KBM-7 (cell line): Measurements from ENCODE around the gene PHF19.

ENCODE experiments used
- DNase-seq: peaks from one replicate; pipeline ENCODE4 v3.0.0-alpha.2; 2015
- in situ Hi-C: fragments of 300-500 bp; cut with MboI; formaldehyde crosslinking; loops from 2 replicates; pipeline ENCODE4 v1.14.3; 2020; ENCODE audit warnings: low sequenced_read_pairs, low pct_unique_long_range_greater_than_20kb, mixed read lengths

PHF19 gene

DNA sequence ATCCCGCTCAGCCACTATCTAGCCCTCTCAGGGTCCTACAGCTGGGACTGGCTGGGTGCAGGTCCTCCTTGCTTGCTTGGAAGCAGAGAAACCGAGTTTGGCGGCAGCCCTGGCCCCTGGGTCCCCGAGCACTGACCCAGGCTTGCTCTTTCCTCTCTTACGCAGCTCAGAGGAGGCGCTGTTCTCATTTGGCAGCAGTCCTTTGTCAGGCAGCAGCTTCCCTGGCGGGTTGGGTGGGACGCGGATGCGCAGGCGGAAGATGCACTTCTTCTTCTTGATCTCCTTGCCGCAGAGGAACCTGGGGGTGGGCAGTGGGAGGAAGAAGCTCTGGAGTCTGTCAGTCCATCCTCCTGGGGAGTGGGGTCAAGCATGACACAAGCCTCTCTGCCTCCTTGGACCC is 14.5 kb downstream of the PHF19 start:
- no peak for DNase-seq
- in situ Hi-C loops: no loop called here

DNA sequence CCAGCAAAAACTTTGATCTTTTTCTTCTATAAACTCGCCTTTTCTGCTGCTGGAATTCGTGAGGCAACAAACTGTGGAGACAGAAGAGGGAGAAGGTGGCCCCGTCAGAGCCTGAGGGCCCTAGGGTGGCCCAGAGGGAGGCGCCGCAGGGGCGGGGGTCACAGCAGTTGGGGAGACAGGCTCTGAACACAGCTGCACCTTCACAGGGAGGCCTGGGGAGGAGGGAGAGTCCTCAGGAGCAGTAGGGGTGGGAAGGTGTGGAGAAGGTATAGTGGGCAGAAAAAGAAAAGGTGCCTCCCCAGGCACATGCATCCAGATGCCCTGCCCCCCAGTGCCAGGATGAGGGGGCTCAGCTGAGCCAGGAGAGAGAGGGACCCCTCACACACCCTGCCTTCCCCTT is 15.1 kb downstream of the PHF19 start:
- DNase-seq: no peak
- in situ Hi-C loops: no loop called here

DNA sequence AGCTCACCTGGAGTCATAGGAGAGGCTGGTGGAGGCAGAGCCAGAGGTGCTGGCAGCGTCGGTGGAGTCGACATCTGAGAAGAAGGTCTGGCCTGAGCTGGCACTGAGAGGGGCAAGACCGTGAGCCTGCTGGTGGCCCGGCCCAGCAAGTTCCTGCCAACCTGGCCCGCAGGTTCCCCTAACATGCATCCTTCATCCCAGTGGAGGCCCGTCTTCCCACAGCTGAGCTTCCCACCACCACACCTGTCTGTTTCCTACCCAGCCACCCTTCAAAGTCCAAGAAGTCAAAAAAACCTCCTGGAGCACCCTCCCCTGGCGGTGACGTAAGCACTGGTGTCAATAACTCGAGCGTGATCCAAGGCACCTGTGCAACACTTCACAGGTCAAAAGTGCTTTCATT is 16.9 kb downstream of the PHF19 start:
- in situ Hi-C loops: no loop called here
- no peak for DNase-seq

DNA sequence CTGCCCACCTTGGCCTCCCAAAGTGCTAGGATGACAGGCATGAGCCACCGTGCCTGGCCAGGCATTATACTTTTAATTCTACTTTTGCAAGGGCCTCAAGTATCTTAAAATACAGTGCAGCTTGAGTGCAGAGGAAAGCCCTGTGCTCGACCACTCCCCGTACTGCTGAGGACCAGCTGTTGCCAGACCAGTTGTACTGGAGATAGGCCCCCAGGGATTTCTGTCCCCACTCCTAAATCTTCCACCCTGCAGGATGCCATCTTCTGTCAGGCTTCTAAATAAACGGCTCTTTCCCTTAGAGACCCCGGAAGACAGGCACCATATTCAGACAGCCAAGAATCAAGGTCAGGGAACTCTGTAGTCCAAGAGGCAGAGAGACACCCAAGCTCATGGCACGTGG is 17.6 kb downstream of the PHF19 start:
- no peak for DNase-seq
- in situ Hi-C loops: loop anchor here (10.0 kb wide), 1 partner anchor 65 kb away; the partner anchor contains the start of gene FBXW2

DNA sequence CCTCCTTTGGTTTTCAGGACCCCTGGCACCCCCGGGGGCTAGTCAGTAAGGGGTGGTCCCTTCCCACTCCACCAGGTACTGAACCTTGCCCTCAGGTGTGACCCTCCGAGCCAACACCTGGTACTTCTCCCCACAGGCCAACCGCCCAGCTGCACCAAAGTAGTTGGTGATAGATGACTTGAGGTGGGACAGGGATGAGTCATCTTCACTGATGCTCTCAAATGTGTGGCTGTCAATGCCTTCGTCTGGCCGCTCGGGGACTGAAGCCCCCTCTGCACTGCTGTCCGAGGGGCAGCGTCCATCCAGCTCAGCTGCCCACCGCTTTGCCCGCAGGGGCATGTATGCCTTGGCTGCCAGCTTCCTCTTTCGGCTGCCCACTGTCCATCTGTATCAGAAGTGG is 19.1 kb downstream of the PHF19 start:
- no peak for DNase-seq
- in situ Hi-C loops: loop anchor here (10.0 kb wide), 1 partner anchor 63 kb away; the partner anchor contains the start of gene FBXW2

DNA sequence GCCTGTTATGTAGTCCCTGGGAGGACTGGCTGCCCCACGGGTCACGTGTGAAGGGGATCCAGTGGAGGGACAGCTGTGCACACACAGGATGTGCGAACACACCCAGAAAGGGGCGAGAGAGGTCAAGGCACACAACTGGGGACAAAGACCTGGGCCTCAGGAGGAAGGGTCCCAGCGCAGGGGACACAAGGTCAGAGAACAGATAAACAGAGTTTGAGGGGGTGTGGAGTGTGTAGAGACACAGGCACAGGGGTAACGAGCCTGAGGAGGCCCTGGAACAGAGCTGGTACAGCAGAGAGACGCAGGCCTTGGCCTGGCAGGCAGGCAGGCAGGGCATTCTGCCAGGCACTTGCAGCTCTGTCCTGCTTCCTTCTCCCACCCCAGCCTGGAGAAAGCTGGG is 19.5 kb downstream of the PHF19 start:
- no peak for DNase-seq
- in situ Hi-C loops: loop anchor here (10.0 kb wide), 1 partner anchor 63 kb away; the partner anchor contains the start of gene FBXW2

DNA sequence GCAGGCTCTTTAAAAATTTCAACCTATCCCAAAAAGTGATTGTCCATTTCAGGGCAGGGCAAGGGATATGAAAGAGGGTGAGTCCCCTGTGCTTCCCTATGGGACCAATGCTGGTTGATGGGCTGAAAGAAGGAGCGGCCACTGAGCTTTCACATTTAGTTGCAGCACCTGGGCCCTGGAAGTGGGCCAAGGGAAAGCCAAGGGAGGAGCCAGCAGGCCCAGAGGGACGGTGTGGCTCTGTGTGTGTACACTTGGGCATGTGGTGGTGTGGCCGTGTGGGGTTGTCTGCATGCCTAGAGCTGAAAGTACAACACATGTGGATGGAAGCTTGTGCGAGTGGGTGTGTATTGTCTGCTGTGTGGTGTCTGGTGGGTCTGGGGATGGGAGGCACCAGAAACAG is 20.3 kb downstream of the PHF19 start:
- in situ Hi-C loops: loop anchor here (10.0 kb wide), 1 partner anchor 62 kb away; the partner anchor contains the start of gene FBXW2
- no peak for DNase-seq

DNA sequence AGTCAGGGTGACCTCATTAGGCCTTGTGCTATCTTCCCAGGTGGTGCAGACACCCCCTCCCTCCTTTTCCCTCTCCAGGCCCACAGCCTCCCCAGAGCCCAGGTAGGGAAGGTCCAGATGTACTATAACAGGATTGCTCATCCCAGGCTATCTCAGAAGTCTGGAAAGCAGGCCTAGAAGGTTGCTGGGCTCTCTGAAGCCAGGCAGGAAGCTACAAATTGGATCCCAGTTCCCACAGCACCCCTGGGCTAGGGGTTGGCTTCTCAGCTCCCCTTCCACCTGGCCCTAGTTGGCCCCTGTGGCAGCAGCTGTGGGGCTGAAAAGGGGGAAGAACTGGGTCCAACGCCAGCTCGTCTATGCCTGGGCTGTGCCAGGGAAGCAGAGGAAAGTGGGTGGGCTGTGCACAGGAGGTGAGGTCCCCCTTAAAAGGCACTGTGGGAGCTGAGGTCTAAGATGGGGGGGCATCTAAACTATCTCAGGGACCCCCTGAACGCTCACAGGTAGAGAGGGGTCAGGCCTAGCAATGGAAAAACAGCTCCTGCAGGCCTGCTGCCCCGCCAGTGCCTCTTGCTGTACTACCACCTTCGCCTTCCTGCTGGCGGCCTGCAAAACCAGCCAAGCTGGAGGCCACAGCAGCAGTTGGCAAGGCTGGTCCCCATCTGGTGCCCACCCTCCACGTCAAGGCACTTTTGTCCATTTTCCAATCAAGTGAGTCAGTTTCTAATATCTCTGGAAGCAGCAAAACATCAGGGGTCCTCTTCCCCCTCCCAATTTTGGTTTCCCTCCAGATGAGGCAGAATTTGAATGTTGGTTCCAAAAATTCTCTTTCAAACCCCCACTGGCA is 20.9 kb downstream of the PHF19 start:
- in situ Hi-C loops: loop anchor here (10.0 kb wide), 1 partner anchor 61 kb away; the partner anchor contains the start of gene FBXW2
- DNase-seq: no peak

DNA sequence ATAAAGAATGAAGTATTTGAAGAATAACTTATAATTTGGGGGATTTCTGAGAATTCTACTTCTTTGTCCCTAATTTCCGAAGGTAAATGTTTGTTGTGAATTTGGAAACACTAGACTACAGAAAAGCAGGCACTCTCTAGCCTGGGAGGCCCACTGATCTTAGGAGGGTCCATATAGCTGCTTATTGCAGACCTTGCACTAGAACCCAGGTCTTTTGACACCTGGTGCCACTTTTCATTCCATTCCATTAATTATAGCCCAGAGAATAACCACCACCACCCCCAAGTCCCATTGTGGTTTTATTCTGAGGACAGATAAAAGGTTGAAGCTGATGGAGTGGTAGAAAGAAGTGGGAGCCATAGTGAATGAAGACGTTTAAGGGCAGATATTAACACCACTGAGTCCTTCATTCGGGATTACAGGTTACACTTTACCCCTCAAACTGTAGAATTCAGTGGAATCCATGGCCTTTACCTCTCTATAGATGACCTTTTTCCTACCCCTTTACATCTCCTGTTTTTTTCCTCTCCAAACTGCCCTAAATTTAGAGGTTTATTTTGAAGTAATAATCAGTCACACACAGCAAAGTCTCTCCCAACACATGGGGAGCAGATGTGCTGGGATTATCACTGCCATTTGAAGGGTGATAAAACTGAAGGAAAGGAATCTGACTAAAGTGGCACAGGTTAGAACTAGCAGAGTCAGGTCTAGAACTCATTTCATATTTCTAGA is 22.2 kb downstream of the PHF19 start:
- DNase-seq: no peak
- in situ Hi-C loops: loop anchor here (10.0 kb wide), 1 partner anchor 60 kb away; the partner anchor contains the start of gene FBXW2

DNA sequence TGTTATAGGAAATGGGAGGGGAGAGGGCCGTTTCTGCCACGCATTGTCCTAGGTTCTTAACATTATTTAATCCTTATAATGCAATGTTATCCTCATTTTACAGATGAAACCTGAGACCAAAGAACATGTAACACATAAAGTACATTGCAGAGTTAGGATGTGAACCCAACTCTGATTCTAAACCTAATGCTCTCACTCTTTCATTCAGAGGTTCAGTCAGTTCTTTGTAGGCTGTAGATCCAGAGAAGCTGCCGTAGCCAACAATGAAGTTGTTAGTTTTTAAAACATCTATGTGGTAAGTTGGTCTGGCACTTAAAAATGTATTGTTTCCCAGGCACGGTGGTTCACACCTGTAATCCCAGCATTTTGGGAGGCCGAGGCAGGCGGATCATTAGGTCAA is 23.8 kb downstream of the PHF19 start:
- DNase-seq: no peak
- in situ Hi-C loops: loop anchor here (10.0 kb wide), 1 partner anchor 58 kb away; the partner anchor contains the start of gene FBXW2

DNA sequence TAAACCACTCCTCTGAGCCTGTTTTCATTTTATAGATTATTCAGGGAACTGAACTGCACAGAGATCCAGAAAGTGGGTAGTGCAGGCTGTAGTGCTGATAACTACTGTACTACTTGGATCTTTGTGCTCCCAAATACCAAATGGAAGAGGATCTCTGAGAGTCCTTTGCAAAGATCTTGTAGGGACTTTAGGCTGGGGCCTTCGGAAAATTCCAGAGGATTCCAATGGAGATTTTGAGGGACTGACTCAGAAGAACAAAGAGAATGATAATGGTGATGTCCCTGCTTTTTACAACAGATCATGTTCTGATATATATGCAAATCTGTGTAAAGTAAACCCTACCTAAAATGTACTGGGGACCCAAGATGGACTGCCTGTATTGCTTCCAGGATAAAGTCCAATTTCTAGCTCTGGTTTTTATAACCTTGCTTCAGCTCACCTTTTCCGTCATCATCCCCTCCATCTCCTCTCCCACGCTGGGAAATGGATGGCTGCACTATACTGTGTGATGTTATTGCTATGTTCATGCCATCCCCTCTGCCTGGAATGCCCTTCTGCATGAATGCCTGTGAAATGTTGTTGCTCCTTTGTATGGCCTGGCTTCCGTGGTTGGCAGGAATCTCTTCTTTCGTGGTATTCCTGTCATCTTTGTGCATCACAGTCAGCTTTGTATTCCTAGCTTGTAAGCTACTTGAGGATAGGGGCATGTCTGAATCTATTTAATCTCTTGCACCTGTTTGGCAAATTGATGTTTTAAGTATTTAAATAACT is 24.6 kb downstream of the PHF19 start:
- no peak for DNase-seq
- in situ Hi-C loops: loop anchor here (10.0 kb wide), 1 partner anchor 58 kb away; the partner anchor contains the start of gene FBXW2

DNA sequence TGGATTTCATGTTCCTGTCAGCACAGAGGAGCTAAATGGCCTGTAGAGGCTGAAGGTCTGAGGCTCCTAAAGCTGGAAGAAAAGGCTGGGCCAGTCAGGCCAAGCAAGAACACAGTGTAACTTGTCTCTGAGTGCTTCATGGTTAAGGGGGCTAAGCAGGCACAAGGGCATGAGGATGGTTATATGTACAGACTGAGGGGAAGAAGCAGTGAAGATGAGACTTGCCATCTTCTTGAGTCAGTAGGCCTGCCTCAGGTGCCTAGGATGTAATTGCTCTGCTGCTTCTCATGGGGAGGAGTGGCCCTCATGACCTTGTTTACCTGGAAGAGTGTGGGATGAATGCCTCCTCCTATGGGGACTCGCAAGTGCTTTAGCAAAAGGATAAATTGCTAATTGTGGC is 25.5 kb downstream of the PHF19 start:
- DNase-seq: no peak
- in situ Hi-C loops: loop anchor here (10.0 kb wide), 1 partner anchor 57 kb away; the partner anchor contains the start of gene FBXW2

DNA sequence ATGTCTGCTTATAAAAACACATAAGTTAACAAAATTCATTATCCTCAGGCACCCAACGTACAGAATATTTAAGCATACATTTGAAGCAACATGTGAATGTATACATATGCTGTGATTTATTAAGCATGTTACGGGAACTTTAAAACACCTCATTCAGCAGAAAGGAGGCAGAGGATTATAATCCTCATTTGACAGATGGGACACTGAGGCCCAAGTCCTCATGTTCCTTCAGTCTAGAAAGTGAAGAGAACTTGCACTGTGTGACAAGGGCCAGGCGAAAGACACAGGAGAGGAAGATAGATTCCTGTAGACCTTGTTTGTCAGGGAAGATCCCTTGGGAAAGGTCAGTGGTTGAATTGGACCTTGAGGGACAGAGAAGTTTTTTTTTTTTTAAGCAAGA is 26.7 kb downstream of the PHF19 start:
- DNase-seq: no peak
- in situ Hi-C loops: loop anchor here (10.0 kb wide), 1 partner anchor 56 kb away; the partner anchor contains the start of gene FBXW2

DNA sequence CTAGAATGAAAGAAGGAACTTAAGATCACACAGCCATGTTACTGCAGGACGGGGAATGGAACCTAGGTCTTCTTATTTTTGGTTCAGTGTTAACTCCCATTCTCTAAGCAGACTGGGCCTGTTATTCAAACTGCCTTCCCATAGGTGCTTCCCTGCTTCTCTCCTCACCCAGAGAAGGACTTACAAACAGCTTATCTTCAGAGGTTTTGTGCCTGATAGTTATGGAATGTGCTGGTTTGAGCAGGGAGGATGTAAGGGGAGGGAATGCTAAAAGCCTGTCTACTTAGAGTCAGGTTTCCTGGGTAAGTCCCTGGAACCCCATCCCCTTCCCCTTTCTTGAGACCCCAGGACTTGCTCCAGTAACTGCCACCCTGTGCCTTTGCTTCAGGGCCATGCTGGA is 30.1 kb downstream of the PHF19 start:
- in situ Hi-C loops: no loop called here
- DNase-seq: no peak

DNA sequence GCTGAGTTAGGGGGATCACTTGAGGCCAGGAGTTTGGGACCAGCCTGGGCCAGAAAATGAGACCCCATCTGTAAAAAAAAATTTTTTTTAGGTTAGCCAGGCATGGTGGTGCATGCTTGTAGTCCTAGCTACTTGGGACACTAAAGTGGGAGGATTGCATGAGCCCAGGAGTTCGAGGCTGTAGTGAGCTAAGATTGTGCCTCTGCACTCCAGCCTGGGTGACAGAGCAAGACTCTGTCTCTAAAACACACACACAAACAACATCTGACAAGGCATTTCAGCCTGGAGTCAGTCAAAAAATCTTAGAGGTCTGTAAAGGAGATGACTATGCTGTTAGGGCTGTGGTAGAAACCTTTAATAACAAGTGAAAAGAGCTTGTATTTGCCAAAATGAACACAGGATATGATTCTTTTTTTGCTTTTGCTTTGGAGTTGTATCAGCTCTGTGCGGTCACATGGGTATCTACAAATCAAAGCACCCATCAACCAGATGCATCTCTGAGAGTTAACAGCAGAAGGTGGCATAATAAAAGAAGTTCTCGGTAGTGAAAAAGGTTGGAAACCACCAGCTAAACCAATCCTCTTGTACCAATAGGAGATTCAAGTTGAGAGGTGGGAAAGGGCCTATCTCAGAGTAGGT is 30.6 kb downstream of the PHF19 start:
- in situ Hi-C loops: no loop called here
- no peak for DNase-seq

DNA sequence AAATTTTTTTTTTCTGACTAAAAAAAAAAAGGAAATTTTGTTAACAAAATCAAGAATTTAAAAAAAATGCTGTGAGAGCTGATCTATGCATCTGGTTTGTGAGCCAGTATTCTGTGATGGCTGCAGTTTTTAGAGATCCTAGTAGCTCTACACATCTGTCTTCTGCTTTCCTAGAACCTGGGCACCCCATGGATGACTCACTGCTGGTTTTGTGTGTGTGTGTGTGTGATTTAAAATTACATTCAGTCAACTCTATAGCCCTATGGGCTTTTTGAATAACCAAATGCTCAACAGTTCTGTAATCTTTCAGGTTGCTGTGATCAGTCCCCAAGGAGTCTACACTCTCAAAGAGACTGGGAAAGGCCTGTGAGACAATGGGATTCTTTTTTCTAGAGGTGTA is 31.7 kb downstream of the PHF19 start:
- DNase-seq: no peak
- in situ Hi-C loops: no loop called here

DNA sequence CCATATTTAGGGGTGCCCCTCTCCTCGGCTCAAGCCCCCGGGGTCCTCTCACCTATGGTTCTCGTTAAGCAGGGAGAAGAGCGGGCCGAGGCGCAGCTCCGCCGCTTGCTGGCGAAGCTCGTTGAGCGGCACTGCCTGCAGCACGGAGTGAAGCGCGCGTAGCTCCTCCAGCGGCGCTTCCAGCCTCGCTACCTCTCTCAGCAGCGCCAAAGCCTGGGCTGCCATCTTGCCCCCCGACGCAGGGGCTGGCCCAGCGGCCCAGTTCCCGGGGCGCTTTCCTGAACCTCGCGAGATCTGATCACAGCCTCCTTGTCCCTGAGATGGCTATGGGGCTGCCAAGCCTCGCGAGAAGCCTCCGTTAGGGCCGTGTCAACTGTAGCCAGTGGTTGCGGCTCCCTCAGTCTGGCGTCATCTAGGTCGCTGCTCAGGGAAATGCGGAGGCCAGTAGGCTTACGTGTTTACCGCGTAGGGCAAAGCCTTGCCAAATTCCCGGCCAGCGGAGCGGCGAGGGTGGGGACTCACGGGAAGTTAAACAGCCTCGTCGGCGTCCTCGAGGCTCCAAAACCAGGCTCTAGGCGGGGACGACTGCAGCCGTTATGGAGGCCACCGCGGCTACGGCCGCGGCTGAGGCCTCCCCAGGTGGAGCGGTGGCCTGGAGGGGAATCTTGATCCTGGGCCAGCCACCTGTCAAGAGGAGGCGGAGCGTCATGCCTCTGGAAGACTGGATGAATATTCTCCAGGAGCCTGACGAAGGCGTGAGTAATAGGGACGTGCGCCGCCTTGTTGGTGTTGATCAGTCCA is 34.1 kb downstream of the PHF19 start, which contains the start of gene PSMD5:
Gene PSMD5, minus strand, starts transcription at position 238 of the 801 bp plus-strand sequence. Its CDS starts 13 bp downstream, at position 225.
- in situ Hi-C loops: no loop called here
- DNase-seq: no peak
